CD4-positive, alpha-beta T cell treated with Interleukin-4 for 1 hour (primary cell): ENCODE measurements around the gene TRHDE.
"Not testable (repeated sequence)": the region's sequence is repeated elsewhere in the genome, so short reads cannot be mapped to it uniquely, and the experiment has no call there.

Experiments
- DNase-seq, 2 donors: peaks; one replicate each; pipeline ENCODE4 v3.0.0-alpha.2; 2020 to 2022

Gene TRHDE

GRCh38 chr12:72673853-72674252 is 401.7 kb downstream of the TRHDE start:
- DNase-seq, result no peak

- no peak for DNase-seq
These were observed 404.4 kb downstream of the TRHDE start for GRCh38 chr12:72676556-72676955.

- no peak for DNase-seq
These were observed 405.0 kb downstream of the TRHDE start for GRCh38 chr12:72677139-72677538.

GRCh38 chr12:72677846-72678245 is 405.7 kb downstream of the TRHDE start:
- no peak for DNase-seq

GRCh38 chr12:72679147-72679757 is 407.1 kb downstream of the TRHDE start:
- DNase-seq, result no peak

GRCh38 chr12:72681028-72681427 is 408.9 kb downstream of the TRHDE start:
- DNase-seq, result no peak

- no peak for DNase-seq
These were observed 412.3 kb downstream of the TRHDE start for GRCh38 chr12:72684491-72684890.

- no peak for DNase-seq
These were observed 420.2 kb downstream of the TRHDE start for GRCh38 chr12:72692338-72692737.

- DNase-seq, result no peak
These were observed 422.0 kb downstream of the TRHDE start for GRCh38 chr12:72694193-72694592.

GRCh38 chr12:72699362-72699761 is 427.2 kb downstream of the TRHDE start:
- DNase-seq, result no peak

GRCh38 chr12:72712025-72712424 is 439.9 kb downstream of the TRHDE start:
- not testable (repeated sequence) for DNase-seq

GRCh38 chr12:72716221-72716620 is 444.1 kb downstream of the TRHDE start:
- DNase-seq, result no peak

GRCh38 chr12:72717036-72717435 is 444.9 kb downstream of the TRHDE start:
- DNase-seq, result no peak
